ENCODE data around the gene ACTR5. TPM values are rescaled to one million over a fixed set of nuclear protein-coding genes. Genes with fewer than 3 reads are reported as not detected.

The ACTR5 gene
- total RNA-seq, 5 donors from 2014 or later (not counting 1 experiment from before 2014, with no cell fraction given), result 15.8 to 20.1 (median 18.8) TPM

GRCh38 chr20:38748861-38749149 is 545 bp downstream of the ACTR5 start:
- peaks cover 16% of the 10 kb centered on the region for H3K36me3 Mint-ChIP-seq
- Histone ChIP-seq H3K4me3 (ENCODE audit: control insufficient read depth in 1 of 2, extremely low read depth in 1 of 2, low read length in 1 of 2) (peak overlapping the region; percentile 71 to 79), H3K9me3 (no peaks in the 10 kb centered on the region), H3K4me1 (ENCODE audit: control insufficient read depth in 1 of 2, extremely low read depth in 1 of 2, insufficient read depth in 2 of 2, low read length in 2 of 2) (peaks cover 9 to 16% of the 10 kb centered on the region in 2 experiments), H3K27me3 (replicated peaks in 1 of 2; ENCODE audit: control insufficient read depth in 2 of 2, extremely low read depth in 1 of 2, insufficient read depth in 2 of 2, low read length in 1 of 2) (no peaks in the 10 kb centered on the region), H3K27ac (ENCODE audit: low read length) (no peak overlapping the region), H3K36me3 (ENCODE audit: control insufficient read depth in 2 of 2, extremely low read depth in 1 of 2, insufficient read depth in 1 of 2, low read length in 1 of 2) (peaks cover 0 to 14% of the 10 kb centered on the region in 2 donors)
- peak overlapping the region; percentile 92 to 94 for H3K27ac Mint-ChIP-seq
- ChIA-PET CTCF (interaction anchor here in 1 of 2 donors (1.4 to 1.8 kb wide), 3 partner anchors 17 to 214 kb away, joined by 3 to 8 read pairs (median 4); partner anchors contain the start of gene DHX35), POLR2A (no interaction called here)
- H3K4me1 Mint-ChIP-seq, result peaks cover 26 to 32% (median 27%) of the 10 kb centered on the region in 3 donors
- peak overlapping the region; percentile 93 to 95 (median 94) for H3K4me3 Mint-ChIP-seq
- WGBS (ENCODE audit: insufficient coverage), result 0% methylated on average over 1 of the region's 10 CpGs
- ATAC-seq (replicated peaks in 1 of 4), result peak; percentile 30 to 43 (median 39)
- H3K9me3 Mint-ChIP-seq, result no peaks in the 10 kb centered on the region
- H3K27me3 Mint-ChIP-seq, result peaks cover 0 to under 1% of the 10 kb centered on the region in 2 donors
- peak in 24 of 35 experiments; percentile 10 to 63 (median 38) for DNase-seq

GRCh38 chr20:38751360-38751976 is 3.2 kb downstream of the ACTR5 start:
- Mint-ChIP-seq H3K27ac (no peak overlapping the region), H3K4me1 (peaks cover 26 to 32% (median 27%) of the 10 kb centered on the region in 3 donors), H3K27me3 (no peaks in the 10 kb centered on the region), H3K9me3 (no peaks in the 10 kb centered on the region), H3K4me3 (no peak overlapping the region), H3K36me3 (peaks cover 40% of the 10 kb centered on the region)
- POLR2A ChIA-PET, result interaction anchor here (0.5 to 0.9 kb wide), 2 partner anchors 12 to 55 kb away, joined by 3 to 6 read pairs; no protein-coding TSS in a partner anchor
- no peak for ATAC-seq (replicated peaks in 1 of 4)
- Histone ChIP-seq H3K4me1 (ENCODE audit: control insufficient read depth in 1 of 2, extremely low read depth in 1 of 2, insufficient read depth in 2 of 2, low read length in 2 of 2) (peaks cover 9 to 16% of the 10 kb centered on the region in 2 experiments), H3K4me3 (ENCODE audit: control insufficient read depth in 1 of 2, extremely low read depth in 1 of 2, low read length in 1 of 2) (no peak overlapping the region), H3K36me3 (ENCODE audit: control insufficient read depth in 2 of 2, extremely low read depth in 1 of 2, insufficient read depth in 1 of 2, low read length in 1 of 2) (peaks cover 0 to 40% of the 10 kb centered on the region in 2 donors), H3K27me3 (replicated peaks in 1 of 2; ENCODE audit: control insufficient read depth in 2 of 2, extremely low read depth in 1 of 2, insufficient read depth in 2 of 2, low read length in 1 of 2) (no peaks in the 10 kb centered on the region), H3K9me3 (no peaks in the 10 kb centered on the region), H3K27ac (ENCODE audit: low read length) (no peak overlapping the region)
- 93% methylated on average over 2 of the region's 5 CpGs for WGBS (ENCODE audit: insufficient coverage)
- DNase-seq, result peak in 7 of 35 experiments; percentile 24 to 72 (median 32)
- CTCF ChIA-PET, result interaction anchor here (0.5 to 2.4 kb wide), 13 partner anchors 16 to 153 kb away, joined by 3 to 12 read pairs (median 3); no protein-coding TSS in a partner anchor

GRCh38 chr20:38752029-38752428 is 3.8 kb downstream of the ACTR5 start:
- WGBS (ENCODE audit: insufficient coverage), result 92% methylated on average over 2 of the region's 4 CpGs
- POLR2A ChIA-PET, result interaction anchor here in 1 of 2 donors (0.5 to 0.6 kb wide), 2 partner anchors 55 to 130 kb away, joined by 3 to 6 read pairs; no protein-coding TSS in a partner anchor

GRCh38 chr20:38754924-38755323 is 6.7 kb downstream of the ACTR5 start:
- no peak overlapping the region for H3K27ac ChIP-seq (ENCODE audit: low read length)
- Mint-ChIP-seq H3K27ac (no peak overlapping the region), H3K36me3 (peaks cover 57% of the 10 kb centered on the region), H3K9me3 (no peaks in the 10 kb centered on the region), H3K4me1 (peaks cover 8 to 11% (median 8%) of the 10 kb centered on the region in 3 donors), H3K27me3 (no peaks in the 10 kb centered on the region), H3K4me3 (no peak overlapping the region)
- WGBS (ENCODE audit: insufficient coverage), result 94% methylated on average over 11 of the region's 13 CpGs
- ATAC-seq (replicated peaks in 1 of 4) (no peak), DNase-seq (no peak)
- ChIA-PET POLR2A (interaction anchor here in 1 of 2 donors (0.6 kb wide), 1 partner anchor 68 kb away, joined by 8 read pairs; no protein-coding TSS in a partner anchor), CTCF (no interaction called here)
- H3K27me3 ChIP-seq (replicated peaks in 1 of 2; ENCODE audit: control insufficient read depth in 2 of 2, extremely low read depth in 1 of 2, insufficient read depth in 2 of 2, low read length in 1 of 2), result no peaks in the 10 kb centered on the region
- H3K4me3 ChIP-seq (ENCODE audit: control insufficient read depth in 1 of 2, extremely low read depth in 1 of 2, low read length in 1 of 2), result no peak overlapping the region
- no peaks in the 10 kb centered on the region for H3K9me3 ChIP-seq
- H3K36me3 ChIP-seq (ENCODE audit: control insufficient read depth in 2 of 2, extremely low read depth in 1 of 2, insufficient read depth in 1 of 2, low read length in 1 of 2), result peaks cover 10 to 72% of the 10 kb centered on the region in 2 donors
- peaks cover 0 to 2% of the 10 kb centered on the region in 2 experiments for H3K4me1 ChIP-seq (ENCODE audit: control insufficient read depth in 1 of 2, extremely low read depth in 1 of 2, insufficient read depth in 2 of 2, low read length in 2 of 2)

More at GRCh38 chr20:38752029-38752428, 3.8 kb downstream of the ACTR5 start:
- H3K4me1 Mint-ChIP-seq, result peaks cover 26 to 32% (median 27%) of the 10 kb centered on the region in 3 donors
- H3K9me3 Mint-ChIP-seq, result no peaks in the 10 kb centered on the region
- CTCF ChIA-PET, result interaction anchor here (0.6 to 2.4 kb wide), 11 partner anchors 15 to 153 kb away, joined by 3 to 12 read pairs (median 3); partner anchors contain the start of gene PPP1R16B (in 1 of the 2)
- no peak overlapping the region for H3K27ac ChIP-seq (ENCODE audit: low read length)
- H3K4me1 ChIP-seq (ENCODE audit: control insufficient read depth in 1 of 2, extremely low read depth in 1 of 2, insufficient read depth in 2 of 2, low read length in 2 of 2), result peaks cover 9 to 16% of the 10 kb centered on the region in 2 experiments
- ATAC-seq (replicated peaks in 1 of 4), result no peak
- peaks cover 41% of the 10 kb centered on the region for H3K36me3 Mint-ChIP-seq
- DNase-seq, result no peak
- no peak overlapping the region for H3K27ac Mint-ChIP-seq
- peaks cover 2 to 45% of the 10 kb centered on the region in 2 donors for H3K36me3 ChIP-seq (ENCODE audit: control insufficient read depth in 2 of 2, extremely low read depth in 1 of 2, insufficient read depth in 1 of 2, low read length in 1 of 2)
- H3K27me3 Mint-ChIP-seq, result no peaks in the 10 kb centered on the region
- H3K27me3 ChIP-seq (replicated peaks in 1 of 2; ENCODE audit: control insufficient read depth in 2 of 2, extremely low read depth in 1 of 2, insufficient read depth in 2 of 2, low read length in 1 of 2), result no peaks in the 10 kb centered on the region
- H3K4me3 ChIP-seq (ENCODE audit: control insufficient read depth in 1 of 2, extremely low read depth in 1 of 2, low read length in 1 of 2), result no peak overlapping the region
- no peak overlapping the region for H3K4me3 Mint-ChIP-seq
- no peaks in the 10 kb centered on the region for H3K9me3 ChIP-seq

- CTCF ChIA-PET, result interaction anchor here in 1 of 2 donors (0.5 to 0.8 kb wide), 2 partner anchors 119 to 251 kb away, joined by 3 read pairs; no protein-coding TSS in a partner anchor
- Histone ChIP-seq H3K27ac (ENCODE audit: low read length) (no peak overlapping the region), H3K36me3 (ENCODE audit: control insufficient read depth in 2 of 2, extremely low read depth in 1 of 2, insufficient read depth in 1 of 2, low read length in 1 of 2) (peaks cover 10 to 76% of the 10 kb centered on the region in 2 donors), H3K27me3 (replicated peaks in 1 of 2; ENCODE audit: control insufficient read depth in 2 of 2, extremely low read depth in 1 of 2, insufficient read depth in 2 of 2, low read length in 1 of 2) (no peaks in the 10 kb centered on the region), H3K4me3 (ENCODE audit: control insufficient read depth in 1 of 2, extremely low read depth in 1 of 2, low read length in 1 of 2) (no peak overlapping the region), H3K4me1 (ENCODE audit: control insufficient read depth in 1 of 2, extremely low read depth in 1 of 2, insufficient read depth in 2 of 2, low read length in 2 of 2) (peaks cover 0 to 2% of the 10 kb centered on the region in 2 experiments), H3K9me3 (no peaks in the 10 kb centered on the region)
- no peak for DNase-seq
- H3K36me3 Mint-ChIP-seq, result peaks cover 58% of the 10 kb centered on the region
- no peaks in the 10 kb centered on the region for H3K9me3 Mint-ChIP-seq
- H3K4me1 Mint-ChIP-seq, result peaks cover 3 to 7% (median 5%) of the 10 kb centered on the region in 3 donors
- H3K27me3 Mint-ChIP-seq, result no peaks in the 10 kb centered on the region
- H3K4me3 Mint-ChIP-seq, result no peak overlapping the region
- 52% methylated on average over 5 of the region's 6 CpGs for WGBS (ENCODE audit: insufficient coverage)
- POLR2A ChIA-PET, result interaction anchor here in 1 of 2 donors (0.5 kb wide), 1 partner anchor 104 kb away, joined by 3 read pairs; no protein-coding TSS in a partner anchor
- H3K27ac Mint-ChIP-seq, result no peak overlapping the region
- ATAC-seq (replicated peaks in 1 of 4), result no peak
Observed at GRCh38 chr20:38755324-38755910, 7.2 kb downstream of the ACTR5 start.

GRCh38 chr20:38757145-38757775 is 9.0 kb downstream of the ACTR5 start:
- Histone ChIP-seq H3K4me1 (ENCODE audit: control insufficient read depth in 1 of 2, extremely low read depth in 1 of 2, insufficient read depth in 2 of 2, low read length in 2 of 2) (no peaks in the 10 kb centered on the region), H3K4me3 (ENCODE audit: control insufficient read depth in 1 of 2, extremely low read depth in 1 of 2, low read length in 1 of 2) (no peak overlapping the region), H3K27ac (ENCODE audit: low read length) (no peak overlapping the region), H3K27me3 (replicated peaks in 1 of 2; ENCODE audit: control insufficient read depth in 2 of 2, extremely low read depth in 1 of 2, insufficient read depth in 2 of 2, low read length in 1 of 2) (no peaks in the 10 kb centered on the region), H3K36me3 (ENCODE audit: control insufficient read depth in 2 of 2, extremely low read depth in 1 of 2, insufficient read depth in 1 of 2, low read length in 1 of 2) (peaks cover 16 to 90% of the 10 kb centered on the region in 2 donors), H3K9me3 (no peaks in the 10 kb centered on the region)
- Mint-ChIP-seq H3K27ac (no peak overlapping the region), H3K9me3 (no peaks in the 10 kb centered on the region), H3K4me1 (no peaks in the 10 kb centered on the region), H3K36me3 (peaks cover 73% of the 10 kb centered on the region), H3K27me3 (no peaks in the 10 kb centered on the region), H3K4me3 (no peak overlapping the region)
- POLR2A ChIA-PET, result no interaction called here
- CTCF ChIA-PET, result no interaction called here
- DNase-seq (no peak), ATAC-seq (replicated peaks in 1 of 4) (no peak)
- WGBS (ENCODE audit: insufficient coverage), result 100% methylated on average over 3 of the region's 7 CpGs

All from T-cell (primary cell).